HEK293 (cell line): Measurements from ENCODE around the gene ZMYM2.

Experiments
- CTCF ChIA-PET: fragments of 350-600 bp; formaldehyde crosslinking; extraction: SDS; loops from one replicate; lab custom pipeline; 2021; ENCODE audit warnings: antibody characterized with exemption; lab: Yijun Ruan, JAX
- POLR2A ChIA-PET: fragments of 300-600 bp; formaldehyde crosslinking; extraction: SDS; loops from one replicate; lab custom pipeline; 2020; ENCODE audit warnings: antibody characterized with exemption, inconsistent platforms; lab: Yijun Ruan, JAX
- H3K27ac ChIP-seq: fragments of 200-500 bp; sonication (Bioruptor generic); 2 replicates; pipeline ENCODE4 v1.5.1; 2014; ENCODE audit warnings: low read depth, low read length, control low read depth, inconsistent platforms; ENCODE audit errors: extremely low read depth
- H3K36me3 ChIP-seq, 2 experiments: fragments of 200-500 bp in 1 of 2; sonication (Bioruptor generic) in 1 of 2; 1 replicate in 1 of 2; 2 replicates in 1 of 2; pipeline ENCODE4 v1.5.1; 2014 to 2017; ENCODE audit warnings: inconsistent platforms in 2 of 2, low read length in 2 of 2; ENCODE audit not compliant: control insufficient read depth in 2 of 2, insufficient read depth in 1 of 2
- H3K4me1 ChIP-seq: fragments of 200-500 bp; sonication (Bioruptor generic); 2 replicates; pipeline ENCODE4 v1.5.1; 2014; ENCODE audit warnings: mild to moderate bottlenecking, low read length, inconsistent platforms; ENCODE audit not compliant: control insufficient read depth, insufficient read depth
- H3K4me3 ChIP-seq: 2 replicates; pipeline ENCODE4 v1.5.1; 2011; ENCODE audit warnings: low read depth, mild to moderate bottlenecking, control low read depth, low read length, moderate library complexity
- H3K9me3 ChIP-seq: fragments of 200-500 bp; sonication (Bioruptor generic); 2 replicates; pipeline ENCODE4 v1.5.1; 2014; ENCODE audit warnings: low read depth, low read length, inconsistent platforms; ENCODE audit not compliant: control insufficient read depth, insufficient read depth
- GLI4 ChIP-seq: fragments of 450-650 bp; formaldehyde crosslinking; IDR thresholded peaks from 2 replicates; pipeline ENCODE4 v1.5.1; 2016; ENCODE audit warnings: missing biosample characterization, missing genetic modification characterization
- SP3 ChIP-seq: fragments of 450-650 bp; formaldehyde crosslinking; IDR thresholded peaks from 2 replicates; pipeline ENCODE4 v1.5.1; 2016; ENCODE audit warnings: missing biosample characterization, missing genetic modification characterization
- TRIM28 ChIP-seq: IDR thresholded peaks from 2 replicates; pipeline ENCODE4 v1.6.1; 2011; ENCODE audit warnings: low read length, control low read depth, borderline replicate concordance
- ZEB2 ChIP-seq: fragments of 450-650 bp; formaldehyde crosslinking; IDR thresholded peaks from 2 replicates; pipeline ENCODE4 v1.5.1; 2016; ENCODE audit warnings: missing biosample characterization, missing genetic modification characterization
- ZNF221 ChIP-seq: fragments of 450-650 bp; formaldehyde crosslinking; IDR thresholded peaks from 2 replicates; pipeline ENCODE4 v1.5.1; 2017; ENCODE audit warnings: missing biosample characterization, missing genetic modification characterization, borderline replicate concordance
- ZNF311 ChIP-seq: fragments of 450-650 bp; formaldehyde crosslinking; IDR thresholded peaks from 2 replicates; pipeline ENCODE4 v1.5.1; 2017; ENCODE audit warnings: missing biosample characterization, missing genetic modification characterization, borderline replicate concordance
- ZNF335 ChIP-seq: fragments of 450-650 bp; formaldehyde crosslinking; conservative IDR thresholded peaks from 2 replicates; pipeline ENCODE4 v1.5.1; 2016; ENCODE audit warnings: missing biosample characterization, missing genetic modification characterization
- ZNF391 ChIP-seq: fragments of 450-650 bp; formaldehyde crosslinking; IDR thresholded peaks from 2 replicates; pipeline ENCODE4 v1.5.1; 2016; ENCODE audit warnings: low read depth, missing biosample characterization, missing genetic modification characterization, borderline replicate concordance
- ZNF433 ChIP-seq: fragments of 450-650 bp; formaldehyde crosslinking; IDR thresholded peaks from 2 replicates; pipeline ENCODE4 v1.5.1; 2016; ENCODE audit warnings: missing biosample characterization, missing genetic modification characterization, low read depth
- ZNF521 ChIP-seq: fragments of 450-650 bp; formaldehyde crosslinking; IDR thresholded peaks from 2 replicates; pipeline ENCODE4 v1.5.1; 2017; ENCODE audit warnings: missing biosample characterization, mild to moderate bottlenecking, missing genetic modification characterization
- ZNF785 ChIP-seq: fragments of 450-650 bp; formaldehyde crosslinking; IDR thresholded peaks from 2 replicates; pipeline ENCODE4 v1.5.1; 2016; ENCODE audit warnings: missing biosample characterization, missing genetic modification characterization
- TF ChIP-seq, protein P1 (sequence below): fragments of 450-650 bp; formaldehyde crosslinking; IDR thresholded peaks from 2 replicates; pipeline ENCODE4 v1.5.1; 2016; ENCODE audit warnings: missing biosample characterization, missing genetic modification characterization
- TF ChIP-seq, protein P2 (sequence below): fragments of 450-650 bp; formaldehyde crosslinking; conservative IDR thresholded peaks from 2 replicates; pipeline ENCODE4 v1.5.1; 2016; ENCODE audit warnings: low read depth, missing biosample characterization, missing genetic modification characterization
- TF ChIP-seq, protein P3 (sequence below): fragments of 450-650 bp; formaldehyde crosslinking; IDR thresholded peaks from 2 replicates; pipeline ENCODE4 v1.5.1; 2016; ENCODE audit warnings: missing biosample characterization, missing genetic modification characterization
- TF ChIP-seq, protein P4 (sequence below): fragments of 450-650 bp; formaldehyde crosslinking; IDR thresholded peaks from 2 replicates; pipeline ENCODE4 v1.5.1; 2016; ENCODE audit warnings: missing biosample characterization, missing genetic modification characterization
- TF ChIP-seq, protein P5 (sequence below): fragments of 450-650 bp; formaldehyde crosslinking; IDR thresholded peaks from 2 replicates; pipeline ENCODE4 v1.5.1; 2017; ENCODE audit warnings: missing biosample characterization, missing genetic modification characterization

Gene ZMYM2

DNA sequence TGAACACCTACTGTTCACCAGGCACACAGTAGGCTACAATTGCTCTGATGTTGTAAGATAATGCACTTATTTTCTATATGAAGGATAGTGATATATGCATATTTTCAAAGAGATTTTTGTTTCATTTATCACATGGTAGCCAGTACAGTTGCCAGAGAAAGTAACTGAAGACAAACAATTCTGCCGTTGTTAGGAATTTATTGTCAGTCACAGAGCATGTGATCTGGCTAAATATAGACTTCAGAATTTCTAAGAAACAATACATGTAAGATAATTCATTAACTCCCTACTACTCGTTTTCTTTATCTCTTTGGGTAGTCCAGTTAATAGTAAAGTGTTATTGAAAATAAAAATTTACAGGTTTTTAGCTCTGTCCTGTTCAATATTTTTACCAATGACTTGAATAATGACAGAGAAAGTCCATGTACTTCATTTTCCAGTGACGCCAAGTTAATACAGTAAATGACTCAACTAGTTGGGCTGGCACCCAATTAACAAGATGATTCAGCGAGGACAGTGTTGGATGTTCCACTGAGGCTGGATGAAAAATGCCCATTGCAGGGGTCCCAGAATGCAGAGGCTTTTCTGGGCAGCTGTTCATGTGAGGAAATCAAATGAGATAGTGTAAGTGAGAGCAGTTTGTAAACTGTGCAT lies 166.7 kb downstream of the ZMYM2 start:
- POLR2A ChIA-PET: no interaction called here
- Histone ChIP-seq H3K4me1 (no peaks in the 10 kb centered on the region; the same call in 1 of the 2 replicates), H3K9me3 (no peaks in the 10 kb centered on the region), H3K4me3 (no peak overlapping the region), H3K27ac (no peak overlapping the region), H3K36me3 (no peaks in the 10 kb centered on the region)
- TF ChIP-seq ZNF335 (tag by site-specific recombination): 0 out of 2 replicates have a peak, but pooled peaks have one; percentile 31
- TF ChIP-seq, protein P1, sequence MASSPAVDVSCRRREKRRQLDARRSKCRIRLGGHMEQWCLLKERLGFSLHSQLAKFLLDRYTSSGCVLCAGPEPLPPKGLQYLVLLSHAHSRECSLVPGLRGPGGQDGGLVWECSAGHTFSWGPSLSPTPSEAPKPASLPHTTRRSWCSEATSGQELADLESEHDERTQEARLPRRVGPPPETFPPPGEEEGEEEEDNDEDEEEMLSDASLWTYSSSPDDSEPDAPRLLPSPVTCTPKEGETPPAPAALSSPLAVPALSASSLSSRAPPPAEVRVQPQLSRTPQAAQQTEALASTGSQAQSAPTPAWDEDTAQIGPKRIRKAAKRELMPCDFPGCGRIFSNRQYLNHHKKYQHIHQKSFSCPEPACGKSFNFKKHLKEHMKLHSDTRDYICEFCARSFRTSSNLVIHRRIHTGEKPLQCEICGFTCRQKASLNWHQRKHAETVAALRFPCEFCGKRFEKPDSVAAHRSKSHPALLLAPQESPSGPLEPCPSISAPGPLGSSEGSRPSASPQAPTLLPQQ (tag by site-specific recombination): no peak
- CTCF ChIA-PET: interaction anchor here (0.6 kb wide), 1 partner anchor 231 kb away, joined by 3 read pairs; no protein-coding TSS in a partner anchor

DNA sequence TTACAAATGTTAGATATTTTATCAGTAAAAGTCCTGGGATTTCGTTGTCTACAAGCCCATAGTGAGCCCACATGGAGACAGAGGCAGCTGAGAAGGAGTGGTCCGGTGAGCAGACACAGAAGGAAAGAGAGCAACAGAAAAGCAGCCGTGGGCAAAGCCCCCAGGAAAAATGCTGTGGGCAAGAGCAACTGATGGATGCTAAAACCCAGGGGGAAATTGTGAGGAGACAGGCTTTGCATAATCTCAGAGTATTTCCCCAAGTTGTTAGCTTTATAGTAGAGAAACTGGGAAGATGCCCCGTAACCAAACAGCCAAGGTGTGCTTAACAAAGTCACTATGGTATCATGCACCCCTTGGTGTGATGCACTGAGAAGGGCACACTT lies 167.2 kb downstream of the ZMYM2 start:
- TF ChIP-seq GLI4 (tag by site-specific recombination) (no peak), ZNF391 (tag by site-specific recombination) (no peak), SP3 (tag by site-specific recombination) (no peak), ZNF221 (tag by site-specific recombination) (no peak), TRIM28 (no peak), ZNF311 (tag by site-specific recombination) (no peak), ZNF521 (tag by site-specific recombination) (no peak), ZEB2 (no peak), ZNF433 (tag by site-specific recombination) (no peak), ZNF785 (no peak)
- TF ChIP-seq, protein P2, sequence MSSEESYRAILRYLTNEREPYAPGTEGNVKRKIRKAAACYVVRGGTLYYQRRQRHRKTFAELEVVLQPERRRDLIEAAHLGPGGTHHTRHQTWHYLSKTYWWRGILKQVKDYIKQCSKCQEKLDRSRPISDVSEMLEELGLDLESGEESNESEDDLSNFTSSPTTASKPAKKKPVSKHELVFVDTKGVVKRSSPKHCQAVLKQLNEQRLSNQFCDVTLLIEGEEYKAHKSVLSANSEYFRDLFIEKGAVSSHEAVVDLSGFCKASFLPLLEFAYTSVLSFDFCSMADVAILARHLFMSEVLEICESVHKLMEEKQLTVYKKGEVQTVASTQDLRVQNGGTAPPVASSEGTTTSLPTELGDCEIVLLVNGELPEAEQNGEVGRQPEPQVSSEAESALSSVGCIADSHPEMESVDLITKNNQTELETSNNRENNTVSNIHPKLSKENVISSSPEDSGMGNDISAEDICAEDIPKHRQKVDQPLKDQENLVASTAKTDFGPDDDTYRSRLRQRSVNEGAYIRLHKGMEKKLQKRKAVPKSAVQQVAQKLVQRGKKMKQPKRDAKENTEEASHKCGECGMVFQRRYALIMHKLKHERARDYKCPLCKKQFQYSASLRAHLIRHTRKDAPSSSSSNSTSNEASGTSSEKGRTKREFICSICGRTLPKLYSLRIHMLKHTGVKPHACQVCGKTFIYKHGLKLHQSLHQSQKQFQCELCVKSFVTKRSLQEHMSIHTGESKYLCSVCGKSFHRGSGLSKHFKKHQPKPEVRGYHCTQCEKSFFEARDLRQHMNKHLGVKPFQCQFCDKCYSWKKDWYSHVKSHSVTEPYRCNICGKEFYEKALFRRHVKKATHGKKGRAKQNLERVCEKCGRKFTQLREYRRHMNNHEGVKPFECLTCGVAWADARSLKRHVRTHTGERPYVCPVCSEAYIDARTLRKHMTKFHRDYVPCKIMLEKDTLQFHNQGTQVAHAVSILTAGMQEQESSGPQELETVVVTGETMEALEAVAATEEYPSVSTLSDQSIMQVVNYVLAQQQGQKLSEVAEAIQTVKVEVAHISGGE (tag by site-specific recombination): no peak
- TF ChIP-seq, protein P3, sequence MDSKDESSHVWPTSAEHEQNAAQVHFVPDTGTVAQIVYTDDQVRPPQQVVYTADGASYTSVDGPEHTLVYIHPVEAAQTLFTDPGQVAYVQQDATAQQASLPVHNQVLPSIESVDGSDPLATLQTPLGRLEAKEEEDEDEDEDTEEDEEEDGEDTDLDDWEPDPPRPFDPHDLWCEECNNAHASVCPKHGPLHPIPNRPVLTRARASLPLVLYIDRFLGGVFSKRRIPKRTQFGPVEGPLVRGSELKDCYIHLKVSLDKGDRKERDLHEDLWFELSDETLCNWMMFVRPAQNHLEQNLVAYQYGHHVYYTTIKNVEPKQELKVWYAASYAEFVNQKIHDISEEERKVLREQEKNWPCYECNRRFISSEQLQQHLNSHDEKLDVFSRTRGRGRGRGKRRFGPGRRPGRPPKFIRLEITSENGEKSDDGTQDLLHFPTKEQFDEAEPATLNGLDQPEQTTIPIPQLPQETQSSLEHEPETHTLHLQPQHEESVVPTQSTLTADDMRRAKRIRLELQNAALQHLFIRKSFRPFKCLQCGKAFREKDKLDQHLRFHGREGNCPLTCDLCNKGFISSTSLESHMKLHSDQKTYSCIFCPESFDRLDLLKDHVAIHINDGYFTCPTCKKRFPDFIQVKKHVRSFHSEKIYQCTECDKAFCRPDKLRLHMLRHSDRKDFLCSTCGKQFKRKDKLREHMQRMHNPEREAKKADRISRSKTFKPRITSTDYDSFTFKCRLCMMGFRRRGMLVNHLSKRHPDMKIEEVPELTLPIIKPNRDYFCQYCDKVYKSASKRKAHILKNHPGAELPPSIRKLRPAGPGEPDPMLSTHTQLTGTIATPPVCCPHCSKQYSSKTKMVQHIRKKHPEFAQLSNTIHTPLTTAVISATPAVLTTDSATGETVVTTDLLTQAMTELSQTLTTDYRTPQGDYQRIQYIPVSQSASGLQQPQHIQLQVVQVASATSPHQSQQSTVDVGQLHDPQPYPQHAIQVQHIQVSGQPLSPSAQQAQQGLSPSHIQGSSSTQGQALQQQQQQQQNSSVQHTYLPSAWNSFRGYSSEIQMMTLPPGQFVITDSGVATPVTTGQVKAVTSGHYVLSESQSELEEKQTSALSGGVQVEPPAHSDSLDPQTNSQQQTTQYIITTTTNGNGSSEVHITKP (tag by site-specific recombination): no peak
- TF ChIP-seq, protein P4, sequence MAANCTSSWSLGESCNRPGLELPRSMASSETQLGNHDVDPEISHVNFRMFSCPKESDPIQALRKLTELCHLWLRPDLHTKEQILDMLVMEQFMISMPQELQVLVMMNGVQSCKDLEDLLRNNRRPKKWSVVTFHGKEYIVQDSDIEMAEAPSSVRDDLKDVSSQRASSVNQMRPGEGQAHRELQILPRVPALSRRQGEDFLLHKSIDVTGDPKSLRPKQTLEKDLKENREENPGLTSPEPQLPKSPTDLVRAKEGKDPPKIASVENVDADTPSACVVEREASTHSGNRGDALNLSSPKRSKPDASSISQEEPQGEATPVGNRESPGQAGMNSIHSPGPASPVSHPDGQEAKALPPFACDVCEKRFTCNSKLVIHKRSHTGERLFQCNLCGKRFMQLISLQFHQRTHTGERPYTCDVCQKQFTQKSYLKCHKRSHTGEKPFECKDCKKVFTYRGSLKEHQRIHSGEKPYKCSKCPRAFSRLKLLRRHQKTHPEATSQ (tag by site-specific recombination): no peak
- TF ChIP-seq, protein P5, sequence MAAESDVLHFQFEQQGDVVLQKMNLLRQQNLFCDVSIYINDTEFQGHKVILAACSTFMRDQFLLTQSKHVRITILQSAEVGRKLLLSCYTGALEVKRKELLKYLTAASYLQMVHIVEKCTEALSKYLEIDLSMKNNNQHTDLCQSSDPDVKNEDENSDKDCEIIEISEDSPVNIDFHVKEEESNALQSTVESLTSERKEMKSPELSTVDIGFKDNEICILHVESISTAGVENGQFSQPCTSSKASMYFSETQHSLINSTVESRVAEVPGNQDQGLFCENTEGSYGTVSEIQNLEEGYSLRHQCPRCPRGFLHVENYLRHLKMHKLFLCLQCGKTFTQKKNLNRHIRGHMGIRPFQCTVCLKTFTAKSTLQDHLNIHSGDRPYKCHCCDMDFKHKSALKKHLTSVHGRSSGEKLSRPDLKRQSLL: no peak
- H3K9me3 ChIP-seq: no peaks in the 10 kb centered on the region
- ChIA-PET POLR2A (no interaction called here), CTCF (interaction anchor here (0.6 to 0.7 kb wide), 2 partner anchors 9 to 232 kb away, joined by 3 read pairs; no protein-coding TSS in a partner anchor)
- H3K27ac ChIP-seq: no peak overlapping the region
- H3K36me3 ChIP-seq: no peaks in the 10 kb centered on the region
- no peak overlapping the region for H3K4me3 ChIP-seq
- no peaks in the 10 kb centered on the region; the same call in 1 of the 2 replicates for H3K4me1 ChIP-seq
